Activated CD4-positive, alpha-beta T cell treated with anti-CD3 and anti-CD28 coated beads, Interleukin-2, amount 10 ng/mL, durations not matched to agents 24 days and 14 days (primary cell): ENCODE results near the gene PCNX3. TPM values are rescaled to one million over a fixed set of nuclear protein-coding genes. Genes with fewer than 3 reads are reported as not detected.

Source experiments
- DNase-seq: peaks from one replicate; pipeline ENCODE4 v3.0.0; 2022
- H3K27ac Mint-ChIP-seq: one replicate; pipeline ENCODE4 v1.8.0; 2022; ENCODE audit warnings: mild to moderate bottlenecking, mixed read lengths
- H3K27me3 Mint-ChIP-seq: one replicate; pipeline ENCODE4 v1.8.0; 2022; ENCODE audit warnings: mixed read lengths
- H3K36me3 Mint-ChIP-seq: one replicate; pipeline ENCODE4 v1.8.0; 2022; ENCODE audit warnings: low read depth, mild to moderate bottlenecking, mixed read lengths
- H3K4me1 Mint-ChIP-seq: one replicate; pipeline ENCODE4 v1.8.0; 2021; ENCODE audit warnings: mixed read lengths
- H3K4me3 Mint-ChIP-seq: one replicate; pipeline ENCODE4 v1.8.0; 2022; ENCODE audit warnings: mild to moderate bottlenecking, moderate library complexity, mixed read lengths
- H3K9me3 Mint-ChIP-seq: one replicate; pipeline ENCODE4 v1.8.0; 2021; ENCODE audit warnings: mixed read lengths
- intact Hi-C: fragments of 100-400 bp; cut with micrococcal nuclease; formaldehyde crosslinking; loops from one replicate; pipeline ENCODE4 v1.15.1; 2023
- total RNA-seq: library from RNA; stranded (reverse); gene quantifications from 2 replicates; pipeline ENCODE4 v1.2.3, GENCODE V29; 2022

PCNX3 gene
- total RNA-seq, 1 donor from 2014 or later: 55.1 TPM

DNA sequence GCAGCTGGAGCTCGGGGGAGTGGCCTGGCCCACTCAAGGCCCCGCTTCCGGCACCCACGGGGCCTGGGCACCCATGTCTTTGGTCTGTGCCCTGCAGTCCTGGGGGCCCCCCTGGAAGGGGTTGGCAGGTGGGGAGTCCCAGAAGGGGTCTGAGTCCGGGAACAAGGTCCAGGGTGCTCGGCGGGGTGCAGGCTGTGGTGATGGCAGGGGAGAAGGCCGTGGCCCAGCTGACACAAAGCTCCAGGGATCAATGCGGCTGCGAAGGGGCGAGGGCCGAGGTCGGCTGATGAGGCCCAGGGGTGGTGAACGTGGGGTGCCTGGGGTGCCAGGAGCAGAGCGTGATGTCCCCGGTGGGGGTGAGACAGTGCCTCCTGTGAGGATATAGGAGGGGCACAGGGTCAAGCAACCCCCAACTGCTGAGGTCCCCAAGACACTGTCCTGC, 17.3 kb upstream of the PCNX3 start:
- H3K27me3 Mint-ChIP-seq: no peaks in the 10 kb centered on the region
- H3K9me3 Mint-ChIP-seq: no peaks in the 10 kb centered on the region
- H3K27ac Mint-ChIP-seq: no peak overlapping the region
- DNase-seq: no peak
- peaks cover 30% of the 10 kb centered on the region for H3K36me3 Mint-ChIP-seq
- no peak overlapping the region for H3K4me3 Mint-ChIP-seq
- peaks cover 11% of the 10 kb centered on the region for H3K4me1 Mint-ChIP-seq
- intact Hi-C loops: no loop called here

- peaks cover 9% of the 10 kb centered on the region for H3K4me1 Mint-ChIP-seq
- no peaks in the 10 kb centered on the region for H3K27me3 Mint-ChIP-seq
- H3K9me3 Mint-ChIP-seq: no peaks in the 10 kb centered on the region
- no peak overlapping the region for H3K27ac Mint-ChIP-seq
- peaks cover 33% of the 10 kb centered on the region for H3K36me3 Mint-ChIP-seq
- intact Hi-C loops: no loop called here
- no peak overlapping the region for H3K4me3 Mint-ChIP-seq
- no peak for DNase-seq
Observed at GRCh38 chr11:65599216-65599954, 16.2 kb upstream of the PCNX3 start.

DNA sequence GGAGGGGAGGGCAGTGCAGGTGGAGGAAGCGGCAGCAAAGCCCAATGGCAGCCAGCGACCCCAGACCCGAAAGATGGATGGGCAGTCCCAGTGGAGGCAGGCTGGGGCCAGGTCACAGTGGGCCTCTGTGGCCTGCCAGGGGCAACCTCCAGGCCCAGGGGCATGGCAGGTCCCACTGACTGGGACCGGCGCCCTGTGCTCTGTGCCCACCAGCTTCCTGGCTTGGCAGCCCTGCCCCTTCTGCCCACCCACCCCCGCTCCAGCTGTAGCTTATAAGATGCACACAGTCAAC, 15.7 kb upstream of the PCNX3 start:
- no peak for DNase-seq
- Mint-ChIP-seq H3K36me3 (peaks cover 34% of the 10 kb centered on the region), H3K4me1 (peaks cover 7% of the 10 kb centered on the region), H3K27ac (no peak overlapping the region), H3K9me3 (no peaks in the 10 kb centered on the region), H3K27me3 (no peaks in the 10 kb centered on the region), H3K4me3 (no peak overlapping the region)
- intact Hi-C loops: no loop called here

DNA sequence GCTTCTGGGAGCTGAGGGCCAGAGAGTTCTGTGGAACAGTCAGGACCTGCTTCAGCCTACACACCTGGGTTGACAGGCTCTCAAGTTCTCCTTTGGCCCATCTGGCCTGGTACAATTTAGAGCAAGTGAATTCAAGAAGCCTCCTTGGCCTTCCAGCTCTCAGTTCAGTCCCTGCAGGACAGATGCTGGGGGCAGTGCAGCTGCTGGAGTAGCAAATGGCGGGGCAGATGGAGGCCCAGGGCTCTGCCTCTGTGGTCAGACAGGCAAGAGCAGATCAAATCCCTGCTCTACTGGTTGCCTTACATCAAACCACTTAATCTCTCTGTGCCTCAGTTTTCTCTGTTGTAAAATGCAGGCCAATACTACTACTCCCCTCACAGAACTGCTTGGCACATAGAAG, 11.3 kb upstream of the PCNX3 start:
- peaks cover 46% of the 10 kb centered on the region for H3K36me3 Mint-ChIP-seq
- peaks cover 4% of the 10 kb centered on the region for H3K4me1 Mint-ChIP-seq
- no peaks in the 10 kb centered on the region for H3K9me3 Mint-ChIP-seq
- intact Hi-C loops: no loop called here
- H3K27me3 Mint-ChIP-seq: no peaks in the 10 kb centered on the region
- no peak for DNase-seq
- H3K27ac Mint-ChIP-seq: no peak overlapping the region
- H3K4me3 Mint-ChIP-seq: no peak overlapping the region

DNA sequence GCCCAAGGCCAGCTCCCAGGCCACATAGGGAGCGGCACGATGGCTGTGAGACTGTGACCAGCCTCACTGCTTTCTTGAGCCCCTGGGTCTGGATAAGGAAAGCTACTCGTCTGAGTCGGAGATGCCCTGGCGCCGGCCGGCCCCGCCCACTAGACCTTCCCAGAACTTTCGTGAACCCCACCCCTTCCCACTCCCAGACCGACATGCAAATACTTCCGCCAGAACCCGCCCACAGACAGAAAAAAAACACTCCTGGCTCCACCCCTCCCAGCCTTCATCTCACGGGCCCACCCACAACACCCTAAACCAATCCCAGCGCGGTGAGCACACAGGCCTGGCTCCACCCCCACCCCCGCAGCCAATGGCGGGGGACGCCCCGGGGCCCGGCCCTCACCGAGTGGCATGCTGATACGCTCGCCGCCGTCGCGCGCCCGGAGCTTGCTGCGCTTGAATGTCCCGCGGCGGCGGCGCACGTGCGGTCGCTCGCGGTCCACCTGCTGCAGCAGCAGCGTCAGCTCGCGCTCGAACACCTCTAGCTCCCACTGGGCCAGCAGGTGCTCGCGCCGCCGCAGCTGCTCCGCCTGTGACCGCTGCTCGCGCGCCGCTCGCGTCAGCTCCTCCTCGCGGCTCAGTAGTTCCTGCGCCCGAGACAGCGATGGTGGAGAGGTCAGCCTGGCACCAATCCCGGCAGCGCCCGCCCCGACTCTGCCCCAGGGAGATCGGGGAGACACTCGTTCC, 8.5 kb upstream of the PCNX3 start:
- H3K4me1 Mint-ChIP-seq: peaks cover 26% of the 10 kb centered on the region
- H3K4me3 Mint-ChIP-seq: no peak overlapping the region
- DNase-seq: no peak
- H3K9me3 Mint-ChIP-seq: no peaks in the 10 kb centered on the region
- H3K36me3 Mint-ChIP-seq: peaks cover 55% of the 10 kb centered on the region
- no peak overlapping the region for H3K27ac Mint-ChIP-seq
- intact Hi-C loops: no loop called here
- H3K27me3 Mint-ChIP-seq: no peaks in the 10 kb centered on the region

DNA sequence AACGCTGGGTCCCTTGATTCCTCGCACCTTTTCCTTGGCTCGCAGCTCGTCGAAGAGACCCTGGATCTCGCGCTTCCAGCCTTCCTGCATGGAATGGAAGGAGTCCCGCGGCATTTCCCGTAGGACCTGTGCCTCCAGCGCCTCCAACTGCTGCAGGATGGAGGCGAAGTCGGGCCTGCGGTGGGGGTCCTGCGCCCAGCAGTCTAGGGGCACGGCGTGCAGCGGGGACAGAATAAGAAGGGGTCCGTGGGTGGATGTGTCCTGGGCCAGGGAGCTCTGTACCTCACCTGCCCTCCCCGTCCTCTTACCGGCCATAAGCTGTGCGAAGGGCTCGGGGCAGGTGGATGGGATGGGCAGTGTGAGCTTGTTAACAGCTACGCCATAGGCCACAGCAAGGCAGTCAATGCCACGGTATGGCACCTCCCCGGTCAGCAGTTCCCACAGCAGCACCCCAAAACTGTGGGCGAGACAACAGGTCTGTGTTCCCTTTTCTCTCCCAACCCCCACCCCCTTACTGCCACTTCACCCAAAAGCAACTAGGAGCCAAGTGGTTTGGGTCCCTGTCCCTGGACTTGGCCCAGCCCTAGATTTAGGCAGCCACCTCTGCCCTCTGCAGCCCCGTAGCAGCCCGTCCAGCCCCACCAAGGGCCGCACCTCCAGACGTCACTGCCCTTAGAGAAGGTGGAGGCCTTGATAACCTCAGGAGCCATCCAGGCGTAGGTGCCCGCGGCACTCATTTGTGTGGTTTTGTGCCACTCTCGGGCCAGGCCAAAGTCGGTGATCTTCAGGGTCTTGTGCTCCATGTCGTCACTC, 7.8 kb upstream of the PCNX3 start:
- DNase-seq: no peak
- Mint-ChIP-seq H3K27ac (no peak overlapping the region), H3K27me3 (no peaks in the 10 kb centered on the region), H3K4me3 (no peak overlapping the region), H3K4me1 (peaks cover 31% of the 10 kb centered on the region), H3K36me3 (peaks cover 60% of the 10 kb centered on the region), H3K9me3 (no peaks in the 10 kb centered on the region)
- intact Hi-C loops: no loop called here

DNA sequence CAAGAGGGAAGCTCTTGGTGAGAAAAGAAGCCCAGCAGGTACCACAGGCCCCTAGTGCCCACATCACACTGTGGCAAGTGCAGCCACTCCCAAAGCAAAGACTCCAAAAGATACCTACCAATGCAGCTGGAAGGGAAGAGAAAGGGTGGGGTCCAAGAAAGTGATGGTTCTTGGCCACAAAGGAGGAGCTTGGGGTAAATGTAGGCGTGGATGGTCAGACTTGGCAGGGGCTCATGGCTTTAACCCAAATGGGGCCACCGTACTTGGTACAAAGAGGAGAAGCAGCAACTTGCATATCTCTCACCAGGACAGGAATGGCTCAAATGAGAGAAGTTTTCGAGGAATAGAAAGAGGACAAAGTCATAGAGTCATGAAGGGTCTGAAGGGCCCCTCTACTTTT, 6.3 kb upstream of the PCNX3 start:
- Mint-ChIP-seq H3K27me3 (no peaks in the 10 kb centered on the region), H3K36me3 (peaks cover 54% of the 10 kb centered on the region), H3K4me3 (peak overlapping the region; percentile 16)

DNA sequence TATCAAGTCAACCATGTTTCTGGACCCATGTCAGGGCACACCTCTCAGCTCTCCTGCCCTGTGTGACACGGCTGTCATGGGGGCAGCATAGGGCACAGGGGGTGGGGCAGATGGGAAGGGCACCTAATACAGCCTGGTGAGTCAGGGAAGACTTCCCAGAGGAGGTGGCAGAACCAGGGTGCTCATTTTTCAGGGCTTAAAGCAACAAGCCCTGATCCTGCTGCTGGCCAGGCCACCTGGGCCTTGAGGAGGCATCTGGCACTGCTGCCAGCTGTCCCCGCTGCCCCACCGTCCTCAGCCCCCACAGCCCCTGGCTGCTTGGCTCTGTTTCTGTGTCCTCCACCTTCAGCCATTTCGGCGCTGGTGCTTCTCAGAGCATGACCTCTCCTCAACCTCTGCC, 5.9 kb upstream of the PCNX3 start:
- intact Hi-C loops: no loop called here
- H3K9me3 Mint-ChIP-seq: no peaks in the 10 kb centered on the region
- peaks cover 51% of the 10 kb centered on the region for H3K36me3 Mint-ChIP-seq
- peaks cover 36% of the 10 kb centered on the region for H3K4me1 Mint-ChIP-seq
- H3K27ac Mint-ChIP-seq: peak overlapping the region; percentile 78
- H3K27me3 Mint-ChIP-seq: no peaks in the 10 kb centered on the region
- DNase-seq: no peak
- peak overlapping the region; percentile 97 for H3K4me3 Mint-ChIP-seq

More for the DNA sequence above, 6.3 kb upstream of the PCNX3 start:
- intact Hi-C loops: no loop called here
- Mint-ChIP-seq H3K27ac (peak overlapping the region; percentile 22), H3K9me3 (no peaks in the 10 kb centered on the region), H3K4me1 (peaks cover 36% of the 10 kb centered on the region)
- DNase-seq: no peak

GRCh38 chr11:65610404-65610803, 5.2 kb upstream of the PCNX3 start:
- Mint-ChIP-seq H3K4me3 (peak overlapping the region; percentile 97), H3K4me1 (peaks cover 39% of the 10 kb centered on the region), H3K27ac (peak overlapping the region; percentile 78), H3K36me3 (peaks cover 53% of the 10 kb centered on the region), H3K9me3 (no peaks in the 10 kb centered on the region), H3K27me3 (peaks cover under 1% of the 10 kb centered on the region)
- DNase-seq: no peak
- intact Hi-C loops: no loop called here

- peaks cover 50% of the 10 kb centered on the region for H3K36me3 Mint-ChIP-seq
- peak overlapping the region; percentile 78 for H3K27ac Mint-ChIP-seq
- H3K27me3 Mint-ChIP-seq: peaks cover 3% of the 10 kb centered on the region
- no peak for DNase-seq
- H3K4me3 Mint-ChIP-seq: peak overlapping the region; percentile 97
- H3K4me1 Mint-ChIP-seq: peaks cover 41% of the 10 kb centered on the region
- intact Hi-C loops: no loop called here
- H3K9me3 Mint-ChIP-seq: no peaks in the 10 kb centered on the region
Observed at GRCh38 chr11:65611028-65611757, 4.4 kb upstream of the PCNX3 start.

- Mint-ChIP-seq H3K27ac (peak overlapping the region; percentile 90), H3K9me3 (no peaks in the 10 kb centered on the region), H3K36me3 (peaks cover 51% of the 10 kb centered on the region), H3K4me1 (peaks cover 48% of the 10 kb centered on the region), H3K27me3 (peaks cover 3% of the 10 kb centered on the region), H3K4me3 (peak overlapping the region; percentile 97)
- no peak for DNase-seq
- intact Hi-C loops: no loop called here
Observed at GRCh38 chr11:65611758-65612603, 3.6 kb upstream of the PCNX3 start.

DNA sequence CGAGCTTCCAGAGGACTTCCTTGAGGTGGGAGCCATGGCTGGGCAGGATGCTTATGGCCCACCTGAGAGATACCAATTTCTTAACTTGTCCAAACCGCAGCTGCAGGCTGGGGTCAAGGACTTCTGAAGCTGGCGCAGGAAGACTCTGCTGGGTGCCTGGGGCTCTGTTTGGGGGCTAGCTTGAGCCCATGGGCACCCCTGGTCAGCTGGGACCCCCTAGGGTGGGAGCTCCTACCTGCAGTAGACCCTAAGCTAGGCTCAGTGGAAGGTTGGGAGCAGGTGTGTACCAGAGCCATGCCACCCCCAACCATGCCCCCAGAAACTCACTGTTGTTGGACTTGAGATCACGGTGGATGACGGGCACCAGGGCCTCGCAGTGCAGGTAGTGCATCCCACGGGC, 2.9 kb upstream of the PCNX3 start:
- Mint-ChIP-seq H3K27ac (peak overlapping the region; percentile 90), H3K4me1 (peaks cover 49% of the 10 kb centered on the region), H3K4me3 (peak overlapping the region; percentile 97), H3K36me3 (peaks cover 52% of the 10 kb centered on the region), H3K9me3 (no peaks in the 10 kb centered on the region), H3K27me3 (peaks cover 3% of the 10 kb centered on the region)
- DNase-seq: no peak
- intact Hi-C loops: no loop called here
